HepG2 (cell line): ENCODE data around the gene PCGF2. TPM values are rescaled to one million over a fixed set of nuclear protein-coding genes. Genes with fewer than 3 reads are reported as not detected.

Experiments used
- RERE ChIP-seq: IDR thresholded peaks from 2 replicates; pipeline ENCODE4 v1.6.1; 2016; ENCODE audit warnings: low read depth, missing genetic modification reagents, missing compliant biosample characterization
- SAFB2 ChIP-seq: sonication (generic); formaldehyde crosslinking; IDR thresholded peaks from 2 replicates; pipeline ENCODE4 v1.5.1; 2020; ENCODE audit warnings: missing genetic modification reagents, low read depth, mild to moderate bottlenecking, borderline replicate concordance
- SMARCC2 ChIP-seq: fragments of 450-650 bp; IDR thresholded peaks from 2 replicates; pipeline ENCODE4 v1.6.1; 2017; ENCODE audit warnings: antibody characterized with exemption, mild to moderate bottlenecking
- ZBTB40 ChIP-seq, 2 experiments: fragments of 450-650 bp in 1 of 2; sonication (generic) in 1 of 2; formaldehyde crosslinking in 1 of 2; IDR thresholded peaks; 2 replicates each; pipeline versions ENCODE4 v1.6.1 to v1.8.0; 2016 to 2022; ENCODE audit warnings: antibody characterized with exemption in 1 of 2, mild to moderate bottlenecking in 1 of 2, missing genetic modification reagents in 1 of 2
- ZNF280B ChIP-seq: sonication (generic); formaldehyde crosslinking; IDR thresholded peaks from 2 replicates; pipeline ENCODE4 v1.5.0; 2020; ENCODE audit warnings: missing genetic modification reagents, mild to moderate bottlenecking, borderline replicate concordance
- ZNF782 ChIP-seq: sonication (generic); formaldehyde crosslinking; IDR thresholded peaks from 2 replicates; pipeline ENCODE4 v1.4.0; 2020; ENCODE audit warnings: missing genetic modification reagents, mild to moderate bottlenecking, borderline replicate concordance
- polyA plus RNA-seq, 8 experiments: library from polyadenylated mRNA; depleted of rRNA in 3 of 8; stranded (reverse) in 7 of 8; unstranded in 1 of 8; fragments of >200 nt; fragmentation: Illumina TruSeq in 4 of 8; extraction: Trizol in 4 of 8; gene quantifications; 2 replicates each; pipeline versions ENCODE4 v1.2.1 to v1.2.3, GENCODE V29; 2011 to 2016; ENCODE audit warnings: low read depth in 4 of 8, missing spikeins in 1 of 8, mixed read lengths in 1 of 8; ENCODE audit not compliant: insufficient read depth in 1 of 8
- total RNA-seq, 5 experiments: library from RNA; depleted of rRNA; stranded (reverse); fragments of >200 nt; fragmentation: Illumina TruSeq; extraction: Trizol; gene quantifications; 2 replicates each; pipeline ENCODE4 v1.2.3, GENCODE V29; 2016; ENCODE audit warnings: low read depth in 1 of 5

PCGF2 gene
- total and polyA plus RNA-seq, 2 of the 13 experiments (the other 11 are each of a cell fraction or from before 2014, with no cell fraction given): 11.6 to 29.4 TPM

DNA sequence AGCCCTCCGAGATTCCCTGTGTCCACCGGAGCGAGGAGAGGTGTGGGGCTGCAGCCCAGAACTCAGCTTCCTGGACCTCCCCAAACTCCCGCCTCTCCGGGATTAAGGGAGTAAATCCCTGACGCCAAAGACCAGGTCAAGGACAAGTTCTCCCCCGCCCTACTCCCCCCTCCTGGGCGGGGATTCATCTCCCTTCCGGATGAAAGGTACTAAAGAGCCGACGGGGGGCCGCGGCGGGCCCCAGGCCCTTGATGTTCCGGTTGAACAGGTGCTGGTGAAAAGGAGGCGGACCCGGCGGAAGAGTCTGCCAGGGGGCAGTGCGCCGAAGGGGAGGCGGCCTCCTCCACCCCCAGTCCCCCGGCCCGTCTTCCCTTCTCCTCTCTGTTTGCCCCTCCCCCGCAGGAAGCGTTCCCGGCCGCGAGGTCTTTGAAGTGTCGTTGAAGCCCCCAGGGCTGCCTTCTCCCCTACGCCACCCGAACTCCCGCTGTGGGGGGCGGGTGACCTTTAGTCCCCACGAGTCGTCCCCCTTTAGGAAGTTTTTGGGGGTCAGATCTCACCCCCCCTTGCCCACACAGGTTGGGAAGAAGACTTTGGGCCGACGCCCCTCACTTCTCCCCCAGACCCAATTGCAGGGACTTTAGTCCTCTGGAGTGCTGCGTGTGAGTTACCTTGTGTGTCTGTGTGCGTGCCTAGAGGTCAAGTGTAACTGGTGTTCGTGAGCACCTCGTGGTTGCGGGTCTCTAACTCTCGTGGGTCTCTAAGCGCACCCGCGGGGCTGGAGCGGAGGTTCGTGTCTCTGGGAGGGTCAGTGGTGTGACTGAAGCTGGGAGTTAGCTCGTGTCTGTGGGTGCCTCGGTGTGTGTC lies 44.2 kb downstream of the PCGF2 start (continued):
- TF ChIP-seq ZBTB40 (IDR thresholded peaks at IDR 0.05) (no peak), ZBTB40 (CRISPR knock-in tag; IDR thresholded peaks at IDR 0.05) (peak; percentile 78), ZNF782 (CRISPR knock-in tag) (no peak; the same call in 1 of the 2 replicates), SAFB2 (CRISPR knock-in tag) (0 out of 2 replicates have a peak, but pooled peaks have one; percentile 68), RERE (CRISPR knock-in tag) (peak; percentile 96), ZNF280B (CRISPR knock-in tag) (peak; percentile 89), SMARCC2 (no peak)
